GM12874 (cell line): ENCODE data around the gene FARSB.

Source experiments
- CTCF ChIP-seq: IDR thresholded peaks from 2 replicates; pipeline ENCODE4 v1.5.1; 2011; ENCODE audit warnings: low read depth, mild to moderate bottlenecking, control low read depth, low read length, moderate library complexity; ENCODE audit not compliant: insufficient read depth

FARSB gene

GRCh38 chr2:222604749-222605515, 51.0 kb downstream of the FARSB start:
- TF ChIP-seq CTCF, result no peak

DNA sequence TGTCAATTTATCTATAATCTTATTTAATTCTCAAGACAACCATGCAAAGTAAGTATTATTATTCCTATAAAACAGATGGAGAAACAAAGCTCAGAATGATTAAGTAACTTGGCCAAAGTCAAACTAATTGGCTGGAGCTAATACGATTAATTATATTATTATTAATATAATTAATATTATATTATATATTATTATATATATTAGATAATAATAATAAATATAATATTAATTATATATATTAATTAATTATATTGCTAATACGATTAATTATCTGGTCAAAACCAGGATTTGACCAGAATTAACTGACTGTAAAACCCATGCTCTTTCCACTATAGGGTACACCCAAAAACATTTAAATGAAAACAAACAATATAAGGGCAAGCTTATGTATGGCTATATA, 52.4 kb downstream of the FARSB start:
- TF ChIP-seq CTCF, result no peak

DNA sequence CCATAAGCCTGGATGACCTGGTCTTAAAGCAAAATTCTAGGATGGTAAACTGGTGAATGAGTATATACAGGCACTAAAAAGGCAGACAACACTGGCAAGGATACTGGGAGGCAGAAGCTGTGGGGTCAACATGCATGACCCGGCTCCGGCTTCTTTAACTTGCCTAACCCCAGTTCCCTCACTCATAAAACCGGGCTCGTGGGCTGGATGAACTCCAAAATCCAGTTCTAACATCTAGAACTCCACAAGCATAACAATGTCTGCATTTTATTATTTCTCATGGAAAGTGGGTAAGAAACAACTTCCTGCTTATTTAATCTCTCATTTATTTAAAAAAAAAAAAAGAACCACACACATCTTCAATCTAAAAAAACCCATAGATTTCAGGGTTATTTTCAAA, 57.3 kb downstream of the FARSB start:
- no peak for TF ChIP-seq CTCF

DNA sequence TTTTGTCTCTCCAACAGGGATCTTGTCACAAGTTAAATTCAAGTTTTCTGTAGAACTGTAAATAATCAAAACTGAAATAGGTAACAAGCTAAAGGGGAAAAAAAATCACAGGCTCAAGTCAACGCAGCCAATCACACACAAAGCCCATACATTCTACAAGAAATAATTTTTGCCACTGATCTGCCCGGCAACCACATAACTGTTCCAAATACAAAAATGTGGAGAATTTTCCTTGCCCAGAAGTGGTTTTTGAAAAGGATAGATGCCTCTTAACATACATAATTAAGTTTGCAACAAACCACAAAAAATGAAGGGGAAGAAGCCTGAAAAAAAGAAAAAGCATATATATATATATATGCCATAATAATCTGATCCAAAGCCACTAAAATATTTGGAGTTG, 60.3 kb downstream of the FARSB start:
- no peak for TF ChIP-seq CTCF

DNA sequence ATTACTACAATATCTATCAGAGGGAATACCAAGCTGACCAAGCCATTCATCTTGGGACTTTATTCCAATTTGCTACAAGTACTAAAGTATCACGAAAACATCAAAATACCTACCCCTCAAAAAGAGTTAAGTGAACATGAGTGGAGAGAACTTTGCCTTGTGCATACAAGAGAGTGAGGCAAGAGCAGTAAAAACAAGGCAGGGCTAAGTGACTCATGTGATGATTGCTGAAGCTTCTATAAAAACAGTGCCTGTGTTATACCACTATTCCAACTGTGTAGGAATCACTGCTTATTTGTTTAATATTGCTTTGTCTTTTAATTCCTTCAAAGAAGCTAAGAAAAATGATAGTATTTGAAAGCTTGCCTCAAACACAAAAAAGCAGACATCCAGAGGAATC, 61.2 kb downstream of the FARSB start:
- no peak for TF ChIP-seq CTCF

DNA sequence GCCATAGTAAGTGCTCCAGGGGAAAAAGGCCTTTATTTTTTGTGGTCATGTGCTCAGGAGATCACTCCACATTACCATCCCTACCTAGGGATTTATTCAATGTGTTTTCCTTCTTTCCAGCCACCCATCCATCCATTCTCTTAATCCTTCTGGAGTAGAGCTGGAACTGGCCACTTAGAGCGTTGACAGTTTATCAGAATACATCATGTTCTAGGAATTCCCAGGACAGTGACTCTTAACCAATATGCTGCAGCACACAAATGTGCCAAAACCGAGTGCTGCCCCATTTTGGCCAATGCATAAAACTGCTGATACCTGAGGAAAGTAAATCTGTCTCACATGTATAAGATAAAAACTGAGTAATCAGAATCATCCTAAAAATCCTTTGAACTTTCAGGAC, 63.7 kb downstream of the FARSB start:
- TF ChIP-seq CTCF, result no peak

DNA sequence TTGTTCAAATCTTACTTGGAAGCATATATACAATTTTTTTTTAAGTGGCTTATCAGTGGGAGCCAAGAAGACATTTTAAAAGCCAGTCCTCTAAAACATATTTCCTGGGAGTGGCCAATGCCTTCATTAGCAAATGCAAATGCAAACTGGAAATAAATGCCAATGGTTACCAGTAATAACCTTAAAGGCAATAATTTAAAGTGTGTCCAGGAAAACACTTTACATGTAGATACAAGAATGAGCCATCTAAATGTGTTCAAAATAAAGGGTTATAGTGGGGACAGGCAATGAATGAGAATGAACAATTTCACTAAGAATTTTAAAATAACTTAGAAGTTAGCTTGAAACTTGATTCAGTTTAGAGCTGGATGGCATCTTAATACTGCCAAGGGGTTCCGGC, 64.2 kb downstream of the FARSB start:
- TF ChIP-seq CTCF, result no peak
